ENCODE measurements around the gene EBF3.

The EBF3 gene, protein sequence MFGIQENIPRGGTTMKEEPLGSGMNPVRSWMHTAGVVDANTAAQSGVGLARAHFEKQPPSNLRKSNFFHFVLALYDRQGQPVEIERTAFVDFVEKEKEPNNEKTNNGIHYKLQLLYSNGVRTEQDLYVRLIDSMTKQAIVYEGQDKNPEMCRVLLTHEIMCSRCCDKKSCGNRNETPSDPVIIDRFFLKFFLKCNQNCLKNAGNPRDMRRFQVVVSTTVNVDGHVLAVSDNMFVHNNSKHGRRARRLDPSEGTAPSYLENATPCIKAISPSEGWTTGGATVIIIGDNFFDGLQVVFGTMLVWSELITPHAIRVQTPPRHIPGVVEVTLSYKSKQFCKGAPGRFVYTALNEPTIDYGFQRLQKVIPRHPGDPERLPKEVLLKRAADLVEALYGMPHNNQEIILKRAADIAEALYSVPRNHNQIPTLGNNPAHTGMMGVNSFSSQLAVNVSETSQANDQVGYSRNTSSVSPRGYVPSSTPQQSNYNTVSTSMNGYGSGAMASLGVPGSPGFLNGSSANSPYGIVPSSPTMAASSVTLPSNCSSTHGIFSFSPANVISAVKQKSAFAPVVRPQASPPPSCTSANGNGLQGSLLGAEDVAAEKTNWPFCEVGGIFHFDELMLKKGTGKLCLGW

DNA sequence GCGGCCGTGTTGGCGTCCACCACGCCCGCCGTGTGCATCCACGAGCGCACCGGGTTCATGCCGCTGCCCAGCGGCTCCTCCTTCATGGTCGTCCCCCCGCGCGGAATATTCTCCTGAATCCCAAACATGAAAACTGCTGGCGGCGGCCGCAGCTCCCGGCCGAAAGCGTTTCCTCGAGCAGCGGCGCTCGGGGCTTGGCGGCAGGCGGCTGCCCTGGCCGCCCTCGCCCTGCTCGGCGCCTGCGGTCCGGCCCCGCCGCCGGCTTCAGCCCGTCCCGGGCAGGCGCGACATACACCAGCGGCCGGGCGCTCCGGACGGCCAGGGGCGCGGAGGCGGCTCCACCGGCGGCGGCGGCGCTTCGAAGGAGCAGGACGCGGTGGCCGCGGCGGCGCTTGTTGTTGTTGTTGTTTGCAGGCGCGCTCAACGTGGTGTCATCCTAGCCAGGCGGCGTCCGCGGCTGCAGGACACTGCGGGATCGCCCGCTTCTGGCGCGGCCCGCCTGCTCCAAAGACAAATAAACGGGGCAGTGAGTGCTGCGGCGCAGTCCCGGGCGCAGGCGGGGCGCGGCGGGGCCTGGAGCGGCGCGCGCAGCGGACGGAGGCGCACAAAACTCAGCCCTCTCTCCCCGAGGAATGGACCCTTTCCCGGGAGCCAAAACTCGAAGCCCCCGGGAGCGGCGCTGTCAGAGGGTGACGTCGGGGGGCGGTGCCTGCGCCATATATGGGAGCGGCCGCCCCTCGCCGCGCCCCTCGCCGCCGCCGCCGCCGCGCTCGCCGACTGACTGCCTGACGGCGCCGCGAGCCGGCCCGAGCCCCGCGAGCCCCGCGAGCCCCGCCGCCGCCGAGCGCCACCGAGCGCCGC lies at the start of gene EBF3:
Gene EBF3 (minus strand): TSS at position 634 of the 861 bp plus-strand sequence. CDS start 506 bp downstream, at position 128.
- no peak within 1 kb of the TSS for H3K27ac Mint-ChIP-seq

DNA sequence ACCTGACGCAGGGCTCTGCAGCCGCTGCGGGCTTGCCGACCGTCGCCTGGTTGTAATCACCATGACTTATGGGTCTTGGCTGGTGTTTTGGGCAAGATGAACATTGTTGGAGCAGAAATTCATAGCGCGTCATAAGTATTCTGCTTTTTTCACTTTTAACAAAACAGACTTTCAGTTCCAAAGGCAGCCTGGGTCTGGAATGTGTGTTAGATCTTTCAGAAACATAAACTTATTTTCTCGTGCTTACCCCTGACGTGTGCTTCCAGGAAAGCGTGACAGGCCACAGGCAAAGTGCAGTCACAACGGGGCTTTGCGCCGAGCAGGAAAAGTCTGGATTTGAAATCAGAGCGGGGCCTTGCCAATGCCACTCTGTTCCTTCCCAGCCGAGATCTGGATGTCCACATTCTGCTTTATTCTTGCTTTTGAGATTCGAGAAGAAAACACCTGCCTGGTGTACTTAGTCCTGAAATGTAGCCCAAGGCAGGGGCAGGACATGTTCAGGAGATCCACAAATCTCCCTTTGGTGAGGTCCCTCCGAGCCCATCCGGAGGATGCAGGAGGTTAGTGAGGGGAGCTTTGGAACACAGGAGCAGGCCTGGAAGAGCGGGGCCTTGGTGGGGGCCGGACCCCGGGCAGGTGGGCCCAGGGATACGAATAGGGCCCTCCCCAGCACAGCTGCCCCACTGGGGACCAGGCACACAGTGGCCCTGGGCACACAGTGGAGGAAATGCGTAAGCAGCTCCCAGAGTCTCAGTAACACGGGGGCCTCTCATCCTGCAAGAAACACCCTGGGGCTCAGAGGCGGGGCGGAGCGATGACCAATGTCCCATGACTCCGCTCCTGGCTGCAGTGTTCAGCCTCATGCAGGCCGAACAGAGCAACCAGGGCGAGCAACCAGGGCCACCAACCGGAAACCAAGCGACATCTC lies 49.5 kb upstream of the EBF3 start:
- no peak overlapping the region for H3K4me3 Mint-ChIP-seq
- no peaks in the 10 kb centered on the region for H3K4me1 Mint-ChIP-seq (ENCODE audit: low read depth)
- H3K36me3 Mint-ChIP-seq (ENCODE audit: low read depth) = no peaks in the 10 kb centered on the region
- no peaks in the 10 kb centered on the region for H3K9me3 Mint-ChIP-seq
- no peak overlapping the region for H3K27ac Mint-ChIP-seq
- intact Hi-C loops (cut with micrococcal nuclease) = no loop called here
- H3K27me3 Mint-ChIP-seq = no peaks in the 10 kb centered on the region

More for the DNA sequence above, at the start of gene EBF3:
- no peaks in the 10 kb centered on the region for H3K36me3 Mint-ChIP-seq (ENCODE audit: low read depth)
- peaks cover 86% of the 10 kb centered on the region for H3K27me3 Mint-ChIP-seq
- H3K4me1 Mint-ChIP-seq (ENCODE audit: low read depth) = peaks cover 21% of the 10 kb centered on the region
- no peaks in the 10 kb centered on the region for H3K9me3 Mint-ChIP-seq
- intact Hi-C loops (cut with micrococcal nuclease) = no loop called here
- peak within 1 kb of the TSS; percentile 78 for H3K4me3 Mint-ChIP-seq

DNA sequence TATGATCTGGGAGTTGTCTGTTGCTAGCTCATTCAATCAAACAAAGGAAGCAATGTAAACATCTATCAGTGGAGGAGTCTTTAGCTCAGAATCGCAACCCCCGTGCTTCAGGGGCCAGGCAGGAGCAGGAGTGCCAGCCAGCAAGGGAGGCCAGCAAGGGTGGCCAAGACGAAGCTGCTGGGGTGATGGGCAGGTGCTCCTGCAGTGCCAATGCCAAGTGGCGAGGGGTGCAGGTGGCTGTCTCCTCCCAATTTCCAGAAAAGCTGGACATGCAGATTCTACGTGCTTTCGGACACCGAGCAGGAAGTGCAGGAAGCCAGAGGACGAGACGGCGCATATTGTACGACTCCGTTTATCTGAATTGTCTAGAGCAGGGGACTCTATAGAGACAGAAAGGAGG lies 48.1 kb upstream of the EBF3 start:
- Mint-ChIP-seq H3K27ac (no peak overlapping the region), H3K27me3 (no peaks in the 10 kb centered on the region), H3K4me3 (no peak overlapping the region), H3K9me3 (no peaks in the 10 kb centered on the region), H3K4me1 (ENCODE audit: low read depth) (no peaks in the 10 kb centered on the region), H3K36me3 (ENCODE audit: low read depth) (no peaks in the 10 kb centered on the region)
- intact Hi-C loops (cut with micrococcal nuclease) = no loop called here

DNA sequence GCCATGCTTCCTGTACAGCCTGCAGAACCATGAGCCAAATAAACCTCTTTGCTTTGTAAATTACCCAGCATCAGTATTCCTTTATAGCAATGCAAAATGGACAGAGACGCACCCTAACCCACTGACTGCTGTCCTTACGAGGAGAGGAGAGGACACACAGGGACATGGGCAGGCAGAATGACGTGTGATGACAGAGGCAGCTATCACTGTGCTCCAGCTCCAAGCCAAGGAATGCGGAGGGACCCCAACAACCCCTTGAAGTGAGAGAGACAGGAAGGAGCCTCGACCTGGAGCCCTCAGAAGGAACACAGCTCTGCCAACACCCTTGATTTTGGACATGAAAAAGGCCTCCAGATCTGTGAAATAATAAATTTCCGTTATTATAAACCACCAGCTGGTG lies 46.6 kb upstream of the EBF3 start:
- H3K36me3 Mint-ChIP-seq (ENCODE audit: low read depth) = no peaks in the 10 kb centered on the region
- H3K9me3 Mint-ChIP-seq = no peaks in the 10 kb centered on the region
- peaks cover 1% of the 10 kb centered on the region for H3K27me3 Mint-ChIP-seq
- intact Hi-C loops (cut with micrococcal nuclease) = no loop called here
- no peak overlapping the region for H3K27ac Mint-ChIP-seq
- H3K4me1 Mint-ChIP-seq (ENCODE audit: low read depth) = no peaks in the 10 kb centered on the region
- H3K4me3 Mint-ChIP-seq = no peak overlapping the region

DNA sequence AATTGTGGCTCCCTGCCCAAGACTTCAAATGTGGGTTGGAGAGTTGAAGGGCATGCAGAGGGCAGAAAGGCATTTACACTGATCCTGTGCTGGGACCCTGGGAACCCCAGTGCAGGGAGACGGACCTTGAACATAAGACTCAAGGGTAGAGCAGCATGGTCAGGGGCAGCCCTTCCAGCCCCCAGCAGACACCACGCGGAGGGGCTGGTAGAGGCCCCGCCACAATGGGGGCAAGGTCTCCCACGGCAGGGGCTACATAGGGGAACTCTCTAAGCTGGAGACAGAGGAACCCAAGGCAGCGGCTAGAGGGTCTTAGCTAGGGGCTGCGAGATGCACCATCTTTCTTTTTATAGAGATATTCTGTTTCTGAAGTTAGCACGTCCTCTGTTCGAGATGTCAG lies 45.2 kb upstream of the EBF3 start:
- intact Hi-C loops (cut with micrococcal nuclease) = no loop called here
- no peaks in the 10 kb centered on the region for H3K4me1 Mint-ChIP-seq (ENCODE audit: low read depth)
- peaks cover 3% of the 10 kb centered on the region for H3K27me3 Mint-ChIP-seq
- H3K4me3 Mint-ChIP-seq = no peak overlapping the region
- no peak overlapping the region for H3K27ac Mint-ChIP-seq
- H3K9me3 Mint-ChIP-seq = no peaks in the 10 kb centered on the region
- no peaks in the 10 kb centered on the region for H3K36me3 Mint-ChIP-seq (ENCODE audit: low read depth)

DNA sequence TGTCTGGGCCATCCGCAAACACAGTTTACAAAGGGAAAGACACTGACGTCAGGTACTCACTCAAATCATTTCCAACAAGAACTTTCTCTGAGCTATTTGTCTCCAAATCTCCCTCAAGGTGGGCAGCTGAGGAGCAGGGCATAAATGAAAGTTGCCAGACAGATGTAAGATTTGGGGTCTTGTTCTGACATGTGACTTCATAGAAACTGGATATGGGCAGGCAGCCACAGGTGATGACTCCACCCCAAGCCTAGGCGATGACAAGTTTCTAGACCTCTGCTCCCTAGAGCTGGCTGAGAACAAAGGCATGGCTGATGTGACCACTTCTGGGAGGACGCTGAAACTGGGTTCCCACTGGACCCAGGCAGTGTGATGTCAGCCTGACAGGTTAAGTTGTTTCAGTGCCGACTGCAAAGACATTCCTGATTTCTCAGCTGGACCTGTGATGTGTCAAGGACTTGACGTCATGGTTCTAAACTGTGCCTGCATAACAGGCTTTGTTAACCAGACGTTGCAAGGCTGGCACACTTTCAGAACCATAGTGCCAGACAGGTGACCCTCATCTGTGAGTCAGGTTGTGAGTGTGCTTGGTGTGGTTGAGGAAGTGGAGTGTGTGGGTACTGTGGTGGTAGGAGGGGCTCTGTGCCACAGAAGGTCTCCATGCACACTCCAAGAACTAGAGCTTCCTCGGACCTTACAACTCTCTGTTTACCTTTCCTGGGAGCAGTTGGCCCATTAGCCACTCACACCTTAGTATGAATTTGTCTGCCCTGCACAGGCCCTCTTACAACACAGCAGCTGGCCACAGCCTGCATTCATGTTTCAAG lies 39.9 kb upstream of the EBF3 start:
- intact Hi-C loops (cut with micrococcal nuclease) = no loop called here
- Mint-ChIP-seq H3K9me3 (no peaks in the 10 kb centered on the region), H3K27me3 (peaks cover 3% of the 10 kb centered on the region), H3K4me3 (no peak overlapping the region), H3K36me3 (ENCODE audit: low read depth) (no peaks in the 10 kb centered on the region), H3K4me1 (ENCODE audit: low read depth) (no peaks in the 10 kb centered on the region), H3K27ac (no peak overlapping the region)

DNA sequence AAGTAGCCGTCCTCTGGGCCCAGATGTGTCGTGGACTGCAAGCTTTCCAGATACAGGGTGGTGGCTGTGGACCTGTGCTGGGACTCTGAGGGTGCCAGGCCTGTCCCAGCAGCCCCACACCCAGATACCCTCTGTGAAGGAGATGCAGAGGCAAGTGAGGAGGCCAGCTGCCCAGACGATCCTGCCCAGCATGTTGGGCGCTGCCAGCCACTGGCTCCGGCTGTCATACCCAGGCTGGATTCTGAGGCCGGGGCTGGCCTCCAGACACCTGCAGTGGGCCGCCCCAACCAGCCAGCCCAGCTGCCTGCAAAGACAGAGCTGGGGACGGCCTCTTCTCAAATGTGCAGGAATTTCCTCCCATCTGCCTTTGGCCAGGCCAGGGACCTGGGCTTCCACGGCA lies 39.1 kb upstream of the EBF3 start:
- intact Hi-C loops (cut with micrococcal nuclease) = no loop called here
- Mint-ChIP-seq H3K27me3 (peaks cover 3% of the 10 kb centered on the region), H3K4me3 (no peak overlapping the region), H3K4me1 (ENCODE audit: low read depth) (no peaks in the 10 kb centered on the region), H3K27ac (no peak overlapping the region), H3K36me3 (ENCODE audit: low read depth) (no peaks in the 10 kb centered on the region), H3K9me3 (no peaks in the 10 kb centered on the region)

DNA sequence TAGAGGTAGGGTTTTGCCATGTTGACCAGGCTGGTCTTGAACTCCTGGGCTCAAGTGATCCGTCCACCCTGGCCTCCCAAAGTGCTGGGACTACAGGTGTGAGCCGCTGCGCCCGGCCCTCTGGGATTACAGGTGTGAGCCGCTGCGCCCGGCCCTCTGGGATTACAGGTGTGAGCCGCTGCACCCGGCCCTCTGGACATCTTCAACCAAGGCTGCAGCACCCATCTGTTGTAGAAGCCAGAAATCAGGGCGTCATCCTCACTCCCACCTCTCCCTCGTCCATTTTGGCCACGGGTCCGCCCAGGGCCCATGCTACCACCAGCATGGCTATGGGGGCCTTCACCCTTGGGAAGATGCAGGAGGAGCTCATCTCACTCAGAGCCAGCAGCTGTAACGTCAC lies 38.5 kb upstream of the EBF3 start:
- no peaks in the 10 kb centered on the region for H3K36me3 Mint-ChIP-seq (ENCODE audit: low read depth)
- H3K4me1 Mint-ChIP-seq (ENCODE audit: low read depth) = no peaks in the 10 kb centered on the region
- peaks cover 3% of the 10 kb centered on the region for H3K27me3 Mint-ChIP-seq
- intact Hi-C loops (cut with micrococcal nuclease) = no loop called here
- no peak overlapping the region for H3K27ac Mint-ChIP-seq
- H3K4me3 Mint-ChIP-seq = no peak overlapping the region
- H3K9me3 Mint-ChIP-seq = no peaks in the 10 kb centered on the region

DNA sequence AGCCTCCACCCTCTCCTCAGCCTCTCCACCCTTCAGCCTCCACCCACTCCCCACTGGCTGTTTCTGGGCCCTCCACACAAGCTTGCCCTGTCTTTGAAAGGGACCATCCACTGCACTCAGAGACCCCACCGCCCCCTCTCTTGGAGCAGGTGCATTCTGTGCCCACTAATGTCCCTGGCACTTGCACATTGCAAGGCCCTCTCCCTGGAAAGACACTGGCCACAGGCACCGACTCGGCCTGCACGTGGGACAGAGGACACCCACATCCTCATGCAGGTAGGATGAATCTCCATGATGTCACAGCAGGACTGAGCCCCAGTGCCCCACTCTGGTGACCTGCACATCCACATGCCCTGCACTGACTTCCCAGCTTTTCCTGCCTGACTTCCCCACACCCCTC lies 36.8 kb upstream of the EBF3 start:
- no peaks in the 10 kb centered on the region for H3K36me3 Mint-ChIP-seq (ENCODE audit: low read depth)
- H3K4me1 Mint-ChIP-seq (ENCODE audit: low read depth) = no peaks in the 10 kb centered on the region
- intact Hi-C loops (cut with micrococcal nuclease) = no loop called here
- H3K27me3 Mint-ChIP-seq = peaks cover 2% of the 10 kb centered on the region
- H3K4me3 Mint-ChIP-seq = no peak overlapping the region
- H3K9me3 Mint-ChIP-seq = no peaks in the 10 kb centered on the region
- no peak overlapping the region for H3K27ac Mint-ChIP-seq

DNA sequence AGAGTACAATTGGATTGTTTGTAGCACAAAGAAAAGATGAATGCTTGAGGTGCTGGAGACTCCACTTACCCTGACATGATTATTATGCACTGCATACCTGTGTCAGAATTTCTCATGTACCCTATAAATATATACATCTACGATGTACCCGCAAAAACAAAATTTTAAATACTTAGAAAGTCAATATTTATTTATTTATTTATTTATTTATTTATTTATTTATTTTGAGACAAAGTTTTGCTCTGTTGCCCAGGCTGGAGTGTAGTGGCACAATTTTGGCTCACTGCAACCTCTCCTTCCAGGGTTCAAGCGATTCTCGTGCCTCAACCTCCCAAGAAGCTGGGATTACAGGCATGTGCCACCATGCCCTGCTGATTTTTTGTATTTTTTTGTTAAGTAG lies 35.1 kb upstream of the EBF3 start:
- Mint-ChIP-seq H3K36me3 (ENCODE audit: low read depth) (no peaks in the 10 kb centered on the region), H3K27me3 (peaks cover 6% of the 10 kb centered on the region), H3K4me1 (ENCODE audit: low read depth) (no peaks in the 10 kb centered on the region), H3K27ac (no peak overlapping the region), H3K9me3 (no peaks in the 10 kb centered on the region), H3K4me3 (no peak overlapping the region)
- intact Hi-C loops (cut with micrococcal nuclease) = no loop called here

DNA sequence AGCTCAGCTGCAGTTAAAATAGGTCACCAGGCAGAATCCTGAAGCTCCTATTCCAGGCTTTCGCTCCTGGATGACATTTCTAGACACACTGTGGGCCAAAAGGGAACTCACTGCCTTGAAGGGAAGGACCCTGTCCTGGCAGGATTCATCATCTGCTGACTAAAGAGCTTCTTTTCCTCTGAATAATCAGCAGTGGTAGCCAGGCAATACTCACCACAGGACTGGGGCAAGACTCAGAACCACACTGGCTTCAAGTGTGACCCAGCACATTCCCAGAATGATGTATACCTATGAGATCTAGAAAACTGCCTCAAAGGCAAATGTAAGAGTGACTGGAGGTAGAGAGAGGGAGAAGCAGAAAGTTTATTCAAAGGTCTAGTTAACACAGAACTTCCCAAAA lies 29.5 kb upstream of the EBF3 start:
- Mint-ChIP-seq H3K4me1 (ENCODE audit: low read depth) (no peaks in the 10 kb centered on the region), H3K9me3 (no peaks in the 10 kb centered on the region), H3K36me3 (ENCODE audit: low read depth) (no peaks in the 10 kb centered on the region), H3K27me3 (peaks cover 12% of the 10 kb centered on the region), H3K27ac (no peak overlapping the region), H3K4me3 (no peak overlapping the region)
- intact Hi-C loops (cut with micrococcal nuclease) = no loop called here

DNA sequence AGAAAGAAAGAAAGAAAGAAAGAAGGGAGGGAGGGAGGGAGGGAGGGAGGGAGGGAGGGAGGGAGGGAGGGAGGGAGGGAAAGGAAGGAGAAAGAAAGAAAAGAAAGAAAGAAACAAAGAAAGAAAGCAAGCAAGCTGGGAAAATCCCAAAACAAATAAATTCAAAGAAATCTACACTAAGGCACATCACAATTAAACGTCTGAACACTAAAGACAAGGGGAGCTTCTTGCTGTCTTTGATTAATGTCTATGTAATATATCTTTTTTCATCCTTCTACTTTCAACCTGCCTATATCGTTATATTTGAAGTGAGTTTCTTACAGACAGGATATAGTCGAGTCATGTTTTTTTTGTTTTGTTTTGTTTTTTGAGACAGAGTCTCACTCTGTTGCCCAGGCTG lies 28.3 kb upstream of the EBF3 start:
- H3K4me1 Mint-ChIP-seq (ENCODE audit: low read depth) = no peaks in the 10 kb centered on the region
- H3K9me3 Mint-ChIP-seq = no peaks in the 10 kb centered on the region
- H3K27ac Mint-ChIP-seq = no peak overlapping the region
- H3K4me3 Mint-ChIP-seq = no peak overlapping the region
- H3K27me3 Mint-ChIP-seq = peaks cover 12% of the 10 kb centered on the region
- intact Hi-C loops (cut with micrococcal nuclease) = no loop called here
- no peaks in the 10 kb centered on the region for H3K36me3 Mint-ChIP-seq (ENCODE audit: low read depth)

DNA sequence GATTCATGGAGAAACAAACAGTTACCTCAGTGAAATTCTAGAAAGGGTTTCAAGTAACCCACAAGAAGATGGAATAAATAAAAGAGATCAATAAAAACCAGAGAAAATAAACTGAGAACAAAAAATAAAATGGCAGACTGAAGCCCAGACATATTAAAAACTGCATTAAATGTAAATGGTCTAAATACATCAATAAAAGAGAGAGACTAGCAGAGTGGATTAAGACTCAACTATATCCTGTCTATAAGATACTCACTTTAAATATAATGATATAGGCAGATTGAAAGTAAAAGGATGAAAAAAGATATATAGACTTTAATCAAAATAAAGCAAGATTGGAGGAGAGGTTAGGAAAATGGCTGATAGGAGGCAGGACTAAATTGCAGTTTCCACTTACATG lies 18.8 kb upstream of the EBF3 start:
- intact Hi-C loops (cut with micrococcal nuclease) = no loop called here
- H3K9me3 Mint-ChIP-seq = peaks cover 29% of the 10 kb centered on the region
- H3K27ac Mint-ChIP-seq = no peak overlapping the region
- no peak overlapping the region for H3K4me3 Mint-ChIP-seq
- peaks cover 15% of the 10 kb centered on the region for H3K27me3 Mint-ChIP-seq
- H3K4me1 Mint-ChIP-seq (ENCODE audit: low read depth) = no peaks in the 10 kb centered on the region
- H3K36me3 Mint-ChIP-seq (ENCODE audit: low read depth) = no peaks in the 10 kb centered on the region

Data from dendritic cell treated with granulocyte-macrophage colony-stimulating factor and Interleukin-4, amounts not matched to agents 40 ng/mL and 50 ng/mL, for 4 days (primary cell).